Panc1 (cell line): ENCODE results near the gene CASQ1.

Experiments used
- CTCF ChIP-seq: fragments of 450-650 bp; IDR thresholded peaks from 2 replicates; pipeline ENCODE4 v1.5.1; 2017; ENCODE audit warnings: mild to moderate bottlenecking
- POLR2AphosphoS5 ChIP-seq: IDR thresholded peaks from 2 replicates; pipeline ENCODE4 v1.6.1; 2012; ENCODE audit warnings: mild to moderate bottlenecking, low read depth, low read length, moderate library complexity
- REST ChIP-seq, 2 experiments: IDR thresholded peaks; 2 replicates each; pipeline ENCODE4 v1.6.1; 2011 to 2012; ENCODE audit warnings: low read depth in 2 of 2, control low read depth in 1 of 2, low read length in 1 of 2, mild to moderate bottlenecking in 1 of 2, moderate library complexity in 1 of 2; ENCODE audit not compliant: insufficient read depth in 1 of 2
- SIN3A ChIP-seq: IDR thresholded peaks from 2 replicates; pipeline ENCODE4 v1.6.1; 2012; ENCODE audit warnings: low read depth, mild to moderate bottlenecking, low read length, moderate library complexity, borderline replicate concordance; ENCODE audit not compliant: insufficient read depth
- TCF7L2 ChIP-seq: IDR thresholded peaks from 2 replicates; pipeline ENCODE4 v1.6.1; 2011; ENCODE audit warnings: mild to moderate bottlenecking, low read depth, low read length, inconsistent platforms

- TF ChIP-seq CTCF (no peak), POLR2AphosphoS5 (no peak), TCF7L2 (no peak), REST (IDR thresholded peaks at IDR 0.05; ENCODE audit: insufficient read depth in 1 of 2, low read depth in 2 of 2, low read length in 1 of 2) (no peak), SIN3A (no peak)
Observed at GRCh38 chr1:160244209-160244608, 53.8 kb downstream of the CASQ1 start.
